ENCODE measurements around the gene AGO4. TPM values are rescaled to one million over a fixed set of nuclear protein-coding genes. Genes with fewer than 3 reads are reported as not detected.

AGO4 gene
- total RNA-seq (8.3 and 12.4 TPM in 2 replicates), polyA plus RNA-seq (3.7 and 5.2 TPM in 2 replicates)

- Histone ChIP-seq H3K27me3 (no peaks in the 10 kb centered on the region), H3K4me2 (peak within 1 kb of the TSS; percentile 93), H3K9me2 (replicated peaks; ENCODE audit: insufficient read depth) (no peaks in the 10 kb centered on the region), H3K27ac (peak within 1 kb of the TSS; percentile 88), H3K4me3 (peak within 1 kb of the TSS; percentile 83), H4K20me1 (ENCODE audit: insufficient read depth, poor library complexity, severe bottlenecking) (no peaks in the 10 kb centered on the region), H3K79me2 (peaks cover 44% of the 10 kb centered on the region), H3K9me3 (ENCODE audit: low read depth) (no peaks in the 10 kb centered on the region), H3K36me3 (replicated peaks; ENCODE audit: insufficient read depth, low read depth) (no peaks in the 10 kb centered on the region), H3K4me1 (ENCODE audit: insufficient read depth) (peaks cover 12% of the 10 kb centered on the region), H2AFZ (peak within 1 kb of the TSS; percentile 97)
- 2% methylated on average over 36 of the region's 105 CpGs for WGBS (ENCODE audit: low lambda C conversion rate, missing lambda C conversion rate)
- TF ChIP-seq CTCF (IDR thresholded peaks at IDR 0.05; ENCODE audit: poor library complexity) (no peak), EZH2 (IDR thresholded peaks at IDR 0.05; ENCODE audit: borderline replicate concordance) (no peak), EZH2phosphoT487 (IDR thresholded peaks at IDR 0.05; ENCODE audit: low read depth, severe bottlenecking, unreplicated experiment) (no peak)
- peak; percentile 81 for DNase-seq (ENCODE audit: low spot score)
Observed at GRCh38 chr1:35807614-35808449, at the start of gene AGO4. AGO4 (plus strand) TSS chr1:35808016; CDS start chr1:35808417, 401 bp downstream.

- H3K27me3 ChIP-seq = no peaks in the 10 kb centered on the region
- TF ChIP-seq EZH2 (IDR thresholded peaks at IDR 0.05; ENCODE audit: borderline replicate concordance) (no peak), CTCF (IDR thresholded peaks at IDR 0.05; ENCODE audit: poor library complexity) (no peak), EZH2phosphoT487 (IDR thresholded peaks at IDR 0.05; ENCODE audit: low read depth, severe bottlenecking, unreplicated experiment) (no peak)
- no peak overlapping the region for H3K27ac ChIP-seq
- no peak overlapping the region for H3K4me2 ChIP-seq
- H3K79me2 ChIP-seq = peaks cover 5% of the 10 kb centered on the region
- H3K36me3 ChIP-seq (replicated peaks; ENCODE audit: insufficient read depth, low read depth) = no peaks in the 10 kb centered on the region
- no peaks in the 10 kb centered on the region for H3K9me3 ChIP-seq (ENCODE audit: low read depth)
- H3K4me1 ChIP-seq (ENCODE audit: insufficient read depth) = no peaks in the 10 kb centered on the region
- no peaks in the 10 kb centered on the region for H3K9me2 ChIP-seq (replicated peaks; ENCODE audit: insufficient read depth)
- no peak overlapping the region for H2AFZ ChIP-seq
- no peak overlapping the region for H3K4me3 ChIP-seq
- 93% methylated on average over 2 of the region's 2 CpGs for WGBS (ENCODE audit: low lambda C conversion rate, missing lambda C conversion rate)
- no peak for DNase-seq (ENCODE audit: low spot score)
- H4K20me1 ChIP-seq (ENCODE audit: insufficient read depth, poor library complexity, severe bottlenecking) = no peaks in the 10 kb centered on the region
Observed at GRCh38 chr1:35762141-35762540, 45.7 kb upstream of the AGO4 start.

- no peak for TF ChIP-seq CTCF (IDR thresholded peaks at IDR 0.05; ENCODE audit: poor library complexity)
- no peak for TF ChIP-seq EZH2 (IDR thresholded peaks at IDR 0.05; ENCODE audit: borderline replicate concordance)
- TF ChIP-seq EZH2phosphoT487 (IDR thresholded peaks at IDR 0.05; ENCODE audit: low read depth, severe bottlenecking, unreplicated experiment) = no peak
- Histone ChIP-seq H3K27me3 (no peaks in the 10 kb centered on the region), H3K4me1 (ENCODE audit: insufficient read depth) (no peaks in the 10 kb centered on the region), H3K9me3 (ENCODE audit: low read depth) (no peaks in the 10 kb centered on the region), H3K4me3 (no peak overlapping the region), H3K9me2 (replicated peaks; ENCODE audit: insufficient read depth) (no peaks in the 10 kb centered on the region), H3K4me2 (no peak overlapping the region), H4K20me1 (ENCODE audit: insufficient read depth, poor library complexity, severe bottlenecking) (no peaks in the 10 kb centered on the region), H2AFZ (no peak overlapping the region), H3K79me2 (peaks cover 16% of the 10 kb centered on the region), H3K36me3 (replicated peaks; ENCODE audit: insufficient read depth, low read depth) (no peaks in the 10 kb centered on the region), H3K27ac (no peak overlapping the region)
- DNase-seq (ENCODE audit: low spot score) = no peak
Observed at GRCh38 chr1:35763201-35763600, 44.6 kb upstream of the AGO4 start.

Data from hepatocyte (in vitro differentiated cells).